D721Med (cell line): ENCODE measurements around the gene INSC.

Experiments
- DNase-seq: peaks from one replicate; pipeline ENCODE4 v3.0.0; 2011; ENCODE audit warnings: low spot score; ENCODE audit not compliant: insufficient read length
- FAIRE-seq: peaks from 2 replicates; lab custom pipeline; 2011; peaks lifted over from hg19 to GRCh38; lab: Jason Lieb, UNC
- TF ChIP-seq, protein P1 (sequence below): IDR thresholded peaks from 2 replicates; pipeline ENCODE4 v1.5.1; 2012; ENCODE audit warnings: mild to moderate bottlenecking, control low read depth; ENCODE audit not compliant: insufficient read depth; ENCODE audit errors: missing control alignments

Gene INSC

DNA sequence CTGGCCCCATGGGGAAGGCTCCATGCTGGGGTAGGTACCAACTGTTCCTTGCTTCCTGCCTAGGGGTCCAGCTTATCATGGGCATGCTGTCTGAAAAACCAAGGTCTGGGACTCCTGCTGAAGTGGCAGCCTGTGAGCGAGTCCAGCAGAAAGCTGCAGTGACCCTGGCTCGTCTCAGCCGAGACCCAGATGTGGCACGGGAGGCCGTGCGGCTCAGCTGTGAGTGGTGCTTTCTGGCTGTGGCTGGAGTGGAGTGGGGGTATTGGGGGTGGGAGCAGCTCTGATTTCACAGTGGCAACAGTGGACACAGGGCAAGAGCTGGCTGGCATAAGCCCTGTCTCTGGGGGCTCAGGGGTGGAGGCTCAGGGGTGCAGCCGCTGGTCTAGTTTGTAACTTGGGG, 124.1 kb downstream of the INSC start:
- TF ChIP-seq, protein P1, sequence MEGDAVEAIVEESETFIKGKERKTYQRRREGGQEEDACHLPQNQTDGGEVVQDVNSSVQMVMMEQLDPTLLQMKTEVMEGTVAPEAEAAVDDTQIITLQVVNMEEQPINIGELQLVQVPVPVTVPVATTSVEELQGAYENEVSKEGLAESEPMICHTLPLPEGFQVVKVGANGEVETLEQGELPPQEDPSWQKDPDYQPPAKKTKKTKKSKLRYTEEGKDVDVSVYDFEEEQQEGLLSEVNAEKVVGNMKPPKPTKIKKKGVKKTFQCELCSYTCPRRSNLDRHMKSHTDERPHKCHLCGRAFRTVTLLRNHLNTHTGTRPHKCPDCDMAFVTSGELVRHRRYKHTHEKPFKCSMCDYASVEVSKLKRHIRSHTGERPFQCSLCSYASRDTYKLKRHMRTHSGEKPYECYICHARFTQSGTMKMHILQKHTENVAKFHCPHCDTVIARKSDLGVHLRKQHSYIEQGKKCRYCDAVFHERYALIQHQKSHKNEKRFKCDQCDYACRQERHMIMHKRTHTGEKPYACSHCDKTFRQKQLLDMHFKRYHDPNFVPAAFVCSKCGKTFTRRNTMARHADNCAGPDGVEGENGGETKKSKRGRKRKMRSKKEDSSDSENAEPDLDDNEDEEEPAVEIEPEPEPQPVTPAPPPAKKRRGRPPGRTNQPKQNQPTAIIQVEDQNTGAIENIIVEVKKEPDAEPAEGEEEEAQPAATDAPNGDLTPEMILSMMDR, result no peak
- no peak for FAIRE-seq

DNA sequence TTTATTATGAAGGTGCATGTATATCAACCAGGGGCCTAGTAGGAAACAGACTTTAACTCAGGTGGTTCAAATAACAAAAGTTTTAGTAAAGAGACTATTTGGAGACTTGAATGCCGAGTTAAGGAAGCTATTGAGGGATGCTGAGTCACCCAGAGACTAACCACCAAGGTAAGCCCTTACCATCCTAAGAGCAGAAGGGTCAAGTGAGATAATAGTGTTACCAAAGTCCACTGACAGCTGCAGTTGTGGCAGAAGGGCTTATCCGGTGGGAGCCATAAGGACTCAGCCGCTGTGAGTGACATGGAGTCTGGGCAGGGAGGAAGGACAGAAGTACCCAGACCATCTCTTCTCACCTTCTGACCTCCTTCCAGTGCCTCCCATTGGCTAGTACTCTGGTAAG, 134.0 kb downstream of the INSC start:
- FAIRE-seq, result no peak
- no peak for DNase-seq
- TF ChIP-seq, protein P1, result no peak

More for the DNA sequence above, 124.1 kb downstream of the INSC start:
- no peak for DNase-seq

DNA sequence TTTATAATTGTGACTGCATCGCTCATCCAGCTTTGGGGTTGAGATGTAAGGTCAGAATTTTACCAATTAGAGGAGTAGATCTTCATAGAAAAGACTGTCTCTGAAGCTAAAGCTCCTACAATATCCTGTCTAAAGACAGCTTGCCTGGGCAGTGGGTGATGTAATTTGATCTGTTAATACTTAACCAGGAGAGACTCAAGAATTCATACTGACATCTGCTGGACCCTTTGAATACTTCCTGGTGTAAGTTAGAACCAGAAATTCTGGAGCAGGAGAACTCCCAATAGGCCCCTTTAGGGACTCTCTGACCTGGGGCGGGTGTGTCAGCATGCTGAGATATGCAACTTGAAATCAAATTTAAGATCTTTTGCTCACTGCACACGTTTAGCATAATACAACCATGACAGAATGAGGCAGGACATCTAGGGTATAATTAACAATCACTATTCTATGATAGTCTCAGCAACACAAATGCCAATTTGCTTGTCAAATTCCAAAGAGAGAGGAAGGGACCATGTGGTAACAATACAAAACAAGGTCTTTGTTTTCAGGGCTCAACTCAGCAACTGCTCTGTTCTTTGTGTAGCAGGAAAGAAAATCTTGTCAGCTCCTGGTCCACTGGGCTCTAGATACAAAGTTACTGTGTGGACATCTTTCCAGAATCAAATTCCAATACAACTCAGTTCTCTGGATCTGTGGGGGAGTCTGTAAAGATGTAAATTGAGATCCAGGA, 143.9 kb downstream of the INSC start:
- TF ChIP-seq, protein P1, result peak; percentile 39
- FAIRE-seq (no peak), DNase-seq (no peak)

DNA sequence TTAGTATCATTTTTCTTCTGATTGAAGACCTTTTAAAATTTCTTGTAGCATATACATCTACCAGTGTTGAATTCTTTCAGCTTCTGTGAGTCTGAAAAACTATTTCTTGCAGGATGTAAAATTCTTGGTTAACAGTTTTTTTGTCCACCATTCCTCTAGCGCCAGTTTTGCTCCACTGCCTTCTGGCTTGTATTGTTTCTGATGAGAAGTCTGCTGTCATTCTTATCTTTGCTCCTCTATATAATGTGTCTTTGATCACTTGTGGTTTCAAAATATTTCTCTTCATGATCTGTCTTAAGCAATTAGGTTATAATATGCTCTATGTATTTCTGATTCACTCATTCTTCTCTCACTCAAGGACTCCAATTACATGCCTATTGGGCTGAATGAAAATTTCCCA, 152.3 kb downstream of the INSC start:
- TF ChIP-seq, protein P1, result no peak
- FAIRE-seq (no peak), DNase-seq (no peak)

DNA sequence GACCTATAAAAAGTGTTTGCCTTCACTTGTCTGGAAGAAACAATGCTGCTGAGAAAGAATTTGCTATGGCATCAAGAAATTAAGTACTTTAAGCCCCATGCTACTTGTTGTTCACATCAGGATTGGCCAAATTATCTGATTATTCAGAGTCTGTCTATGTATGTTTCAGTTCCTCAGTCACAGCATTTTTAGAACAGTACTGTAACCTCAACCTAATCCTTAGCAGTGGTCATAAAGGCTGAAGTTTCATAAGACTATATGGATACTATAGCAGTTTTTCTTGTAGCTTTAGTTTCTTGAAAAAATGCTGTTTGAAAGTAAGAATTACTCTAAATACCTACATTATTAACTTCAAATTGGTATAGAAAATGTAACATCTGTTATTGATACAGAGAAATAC, 153.9 kb downstream of the INSC start:
- FAIRE-seq (no peak), DNase-seq (no peak)
- TF ChIP-seq, protein P1, result no peak

DNA sequence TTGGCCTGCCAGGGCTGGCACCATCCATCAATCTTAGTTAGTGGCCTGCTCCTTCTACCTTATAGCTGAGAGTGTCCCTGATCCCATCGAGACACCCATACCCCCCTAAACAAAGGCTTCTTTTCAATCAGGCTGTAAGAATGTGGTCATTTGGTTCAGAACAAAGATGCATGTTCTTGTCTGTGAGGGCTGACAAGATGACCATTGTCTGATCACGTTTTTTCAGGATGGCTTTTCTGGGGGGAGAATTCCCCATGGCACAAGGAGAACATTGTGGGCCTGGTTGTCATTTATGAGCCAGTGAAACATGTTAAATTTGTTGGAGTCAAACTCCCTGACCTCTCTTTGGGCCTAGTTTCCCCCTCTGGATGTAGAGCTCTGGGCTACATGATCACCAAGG, 160.4 kb downstream of the INSC start:
- DNase-seq, result no peak
- no peak for FAIRE-seq
- TF ChIP-seq, protein P1, result no peak

DNA sequence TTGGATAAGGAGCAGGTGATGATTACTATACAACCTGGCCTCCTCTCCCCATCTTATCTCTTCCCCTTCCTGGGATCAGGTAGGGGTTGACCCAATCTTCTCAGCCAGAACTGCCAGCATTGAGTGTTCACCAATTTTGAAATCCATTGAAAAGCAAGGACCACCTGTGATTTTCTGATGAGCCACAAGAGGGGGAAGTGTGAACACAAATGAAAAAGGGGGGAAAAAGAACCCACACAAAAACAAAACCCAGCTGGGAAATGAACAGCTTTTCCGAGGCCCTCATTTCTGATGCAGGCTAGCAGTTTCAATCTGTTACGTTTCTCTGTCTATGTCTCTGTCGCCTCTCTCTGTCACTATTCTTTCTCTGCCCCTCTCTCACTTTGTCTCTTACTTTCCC, 161.9 kb downstream of the INSC start:
- DNase-seq (no peak), FAIRE-seq (no peak)
- TF ChIP-seq, protein P1, result peak; percentile 55
